HG02623 (cell line): Measurements from ENCODE around the gene NFYA.

Experiments used
- ATAC-seq: cut with Tn5 transposase; IDR thresholded peaks from one replicate; pipeline ENCODE4 v1.9.1; 2021; ENCODE audit warnings: moderate library complexity; ENCODE audit not compliant: unreplicated experiment

The NFYA gene

DNA sequence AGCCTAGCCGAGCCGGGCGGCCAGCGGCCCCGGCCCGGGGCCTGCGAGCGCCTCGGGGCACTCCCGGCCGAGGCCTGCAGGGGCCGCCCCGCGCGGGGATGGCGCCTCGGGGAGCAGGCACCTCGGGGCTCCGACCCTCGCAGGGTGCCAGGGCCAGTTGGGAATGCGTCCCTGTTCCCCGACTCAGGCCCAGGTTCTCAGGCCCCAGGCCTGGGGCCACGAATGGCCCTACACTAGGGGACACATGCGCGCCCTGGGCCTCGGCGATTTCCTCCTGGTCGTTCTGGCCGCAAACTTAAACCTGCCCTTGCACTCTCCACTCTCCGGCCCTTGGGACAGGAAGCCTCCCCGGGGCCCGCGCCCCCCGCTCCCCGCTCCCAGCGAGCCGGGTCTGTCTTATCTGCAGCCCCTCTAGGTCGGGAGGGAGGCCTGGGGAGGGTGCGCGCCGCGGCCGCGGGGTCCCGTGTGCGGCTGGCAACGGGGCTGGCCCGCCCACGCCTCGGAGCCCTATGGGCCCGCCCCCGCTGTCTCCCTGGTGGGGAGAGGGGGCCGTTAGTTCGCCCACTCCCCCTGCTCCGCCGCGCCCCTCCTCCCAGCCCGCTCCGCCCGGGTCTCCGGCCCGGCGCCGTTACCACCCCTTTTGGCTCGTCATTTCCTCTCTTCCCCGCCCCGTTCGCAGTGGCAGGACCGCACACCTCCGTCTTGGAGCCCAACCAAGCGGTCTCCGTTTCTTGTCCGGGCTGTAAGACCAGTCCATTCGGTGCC lies 611 bp downstream of the NFYA start:
- ATAC-seq, result peak; percentile 27

DNA sequence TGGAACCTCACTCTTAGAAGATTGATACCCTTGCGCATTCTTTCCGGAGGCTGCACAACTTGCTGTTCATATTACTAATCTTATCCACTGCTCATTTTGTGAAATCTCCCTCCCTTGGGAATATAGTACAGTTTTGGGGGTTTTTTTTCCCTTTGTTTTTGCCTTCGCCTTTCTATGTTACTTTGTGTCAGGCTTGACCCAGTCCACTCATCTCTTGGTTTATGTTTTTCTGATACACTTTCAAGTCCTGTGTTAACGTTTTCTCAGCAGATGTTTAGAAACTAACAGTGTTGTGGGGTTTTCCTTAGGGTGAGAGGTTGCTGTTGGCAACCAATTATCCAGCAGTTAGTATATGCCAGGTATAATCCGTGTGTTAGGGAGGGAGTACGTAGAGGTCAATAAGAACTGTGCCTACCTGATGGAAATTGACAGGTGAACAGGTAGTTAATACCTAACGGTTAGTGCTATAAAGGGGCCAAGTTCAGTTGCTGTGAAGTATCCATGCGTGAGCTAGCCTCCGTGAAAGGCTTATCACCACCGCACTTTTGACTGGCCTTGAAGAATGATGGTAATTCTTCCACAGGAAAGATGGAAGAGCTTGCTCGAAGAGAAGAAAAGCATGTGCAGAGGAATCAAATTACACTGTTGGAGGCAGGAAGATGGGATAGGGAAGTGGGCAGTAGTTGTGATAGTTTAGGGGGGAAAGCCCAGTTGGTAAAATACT lies 1.4 kb downstream of the NFYA start:
- no peak for ATAC-seq

DNA sequence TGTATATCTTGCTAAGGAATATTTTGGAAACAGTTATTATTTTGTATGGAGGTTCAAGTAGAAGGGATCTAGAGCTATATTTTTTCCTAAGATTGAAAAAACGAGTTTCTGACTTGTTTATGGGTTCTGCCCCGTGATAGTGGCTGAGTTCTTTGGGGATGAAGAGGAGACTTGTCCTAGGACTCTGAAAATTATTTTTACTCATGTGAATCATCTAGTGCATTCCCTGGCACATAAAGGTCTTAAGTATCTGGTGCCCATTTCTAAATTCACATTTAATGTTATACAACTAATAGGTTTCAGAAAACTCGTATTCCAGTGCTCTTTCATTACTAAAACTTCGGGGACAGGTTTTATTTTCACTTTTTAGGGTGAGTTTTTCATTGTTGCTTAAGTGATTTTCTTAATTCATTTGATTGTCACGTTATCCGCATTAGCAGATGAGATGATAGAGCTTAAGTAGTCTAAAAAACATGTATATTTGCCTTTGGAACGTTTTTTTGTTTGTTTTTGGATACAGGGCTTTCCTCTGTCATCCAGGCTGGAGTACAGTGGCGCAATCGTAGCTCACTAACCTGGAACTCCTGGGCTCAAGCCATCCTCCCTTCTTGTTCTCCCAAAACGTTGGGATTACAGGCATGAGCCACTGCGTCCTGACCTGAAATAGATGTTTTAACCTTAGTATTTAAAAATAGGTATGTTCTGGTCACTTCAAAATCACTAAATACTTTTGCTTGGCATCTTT lies 2.1 kb downstream of the NFYA start:
- ATAC-seq, result no peak

DNA sequence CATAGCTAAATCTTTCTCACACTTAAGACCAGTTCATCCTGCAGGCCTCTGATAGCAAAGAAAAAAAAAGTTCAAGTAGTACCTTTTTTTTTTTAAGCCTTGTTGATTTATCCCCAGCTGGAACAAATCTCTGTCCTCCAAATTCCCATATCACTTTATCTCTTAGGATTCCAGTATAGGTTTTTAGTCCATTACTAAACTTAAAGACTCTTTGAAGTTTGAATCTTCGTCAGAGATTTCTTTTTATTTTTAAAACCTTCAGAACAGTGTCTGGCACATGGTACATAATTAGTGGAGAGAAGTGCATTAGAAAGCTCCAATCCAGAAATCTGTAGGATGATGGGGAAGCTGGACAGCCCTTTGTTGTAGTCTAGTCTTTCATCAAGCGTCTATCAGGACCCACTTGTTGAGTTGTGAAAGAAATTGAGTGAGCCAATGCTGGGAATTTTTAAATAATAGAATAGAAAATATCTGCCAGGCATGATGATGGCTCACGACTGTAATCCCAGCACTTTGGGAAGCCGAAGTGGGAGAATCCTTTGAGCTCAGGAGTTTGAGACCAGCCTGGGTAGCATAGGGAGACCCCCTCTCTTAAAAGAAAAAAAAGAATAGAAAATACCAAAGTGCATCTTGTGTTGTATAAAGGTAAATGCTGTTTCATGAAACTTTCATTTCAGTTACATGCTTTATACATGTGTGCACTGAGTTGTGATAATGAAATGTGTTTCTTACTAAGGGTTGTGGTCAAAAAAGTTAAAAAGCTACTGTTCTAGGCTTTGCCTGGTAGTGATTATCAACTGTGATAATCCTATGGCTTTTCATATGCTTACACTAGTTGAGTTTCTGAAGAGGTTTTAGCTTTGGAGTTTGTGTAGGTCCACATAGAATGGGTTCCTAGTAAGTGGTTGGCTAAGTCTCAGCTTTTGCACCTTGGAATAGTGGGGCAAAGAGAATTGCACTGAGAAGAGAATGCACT lies 3.2 kb downstream of the NFYA start:
- ATAC-seq, result no peak

DNA sequence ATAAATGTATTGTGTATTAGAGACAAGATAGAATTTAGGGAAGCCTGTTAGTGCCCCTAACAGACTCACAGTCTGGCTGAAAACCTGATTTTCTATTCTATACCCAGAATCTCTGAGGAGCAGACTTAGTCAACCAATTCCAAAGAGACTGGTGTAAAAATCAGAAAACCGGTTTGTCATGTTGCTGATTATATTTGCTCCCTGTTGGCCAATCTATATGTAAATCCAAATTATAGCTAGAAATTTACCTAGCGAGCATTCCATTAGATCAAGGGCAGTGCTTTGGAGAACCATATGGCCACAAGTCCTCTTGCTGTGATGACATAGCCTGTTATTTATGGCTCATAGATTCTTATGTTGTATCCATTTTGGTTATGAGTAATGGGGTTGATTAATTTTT lies 4.8 kb downstream of the NFYA start:
- ATAC-seq, result no peak

DNA sequence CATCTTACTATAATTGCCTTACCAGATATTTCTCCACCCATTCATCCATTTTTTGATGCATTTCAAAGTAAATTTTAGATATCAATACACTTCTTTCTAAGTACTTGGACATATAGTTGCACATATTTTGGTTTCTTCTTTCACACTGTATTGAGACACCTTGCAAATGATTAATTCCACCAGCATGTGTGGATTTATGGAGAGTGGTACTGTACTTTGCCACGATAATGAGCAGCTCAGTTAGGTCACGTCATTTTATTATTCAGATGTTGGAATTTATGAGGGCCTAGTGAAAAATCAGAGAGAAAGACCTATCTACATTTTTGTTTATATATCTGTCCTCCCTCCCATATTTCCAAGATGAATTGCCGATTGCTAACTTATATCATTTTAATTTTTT lies 5.3 kb downstream of the NFYA start:
- ATAC-seq, result no peak

DNA sequence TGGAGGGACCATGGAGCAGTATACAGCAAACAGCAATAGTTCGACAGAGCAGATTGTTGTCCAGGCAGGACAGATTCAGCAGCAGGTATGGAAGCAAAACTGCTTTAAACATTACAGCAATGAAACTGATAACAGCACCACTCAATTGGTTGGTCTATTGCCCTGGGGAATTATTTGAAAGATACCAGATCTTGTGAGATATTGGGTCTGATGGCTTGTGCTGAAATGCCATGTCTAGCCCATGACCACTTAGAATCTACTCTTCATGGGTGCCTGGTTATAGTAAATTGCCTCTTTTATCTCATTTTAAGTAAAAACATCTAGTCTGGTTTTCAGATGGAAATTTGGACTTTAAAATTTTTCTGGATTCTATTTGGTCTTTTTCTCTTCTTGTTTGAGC lies 6.3 kb downstream of the NFYA start:
- ATAC-seq, result no peak

DNA sequence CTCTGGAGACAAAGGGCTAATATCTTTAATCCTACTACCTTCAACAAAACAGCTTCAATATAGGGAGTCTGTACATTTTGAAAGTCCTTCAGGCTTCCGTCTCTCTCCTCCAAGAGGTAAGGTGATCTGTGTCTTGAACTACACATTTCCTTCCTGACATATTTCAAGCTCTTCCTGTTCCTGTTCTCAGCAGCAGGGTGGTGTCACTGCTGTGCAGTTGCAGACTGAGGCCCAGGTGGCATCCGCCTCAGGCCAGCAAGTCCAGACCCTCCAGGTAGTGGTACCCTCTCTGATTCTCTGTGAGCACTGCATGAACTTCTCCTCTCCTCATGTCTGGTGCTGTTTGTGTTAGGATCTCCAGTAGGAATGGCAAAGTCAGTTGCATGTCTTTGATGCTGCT lies 7.8 kb downstream of the NFYA start:
- no peak for ATAC-seq

DNA sequence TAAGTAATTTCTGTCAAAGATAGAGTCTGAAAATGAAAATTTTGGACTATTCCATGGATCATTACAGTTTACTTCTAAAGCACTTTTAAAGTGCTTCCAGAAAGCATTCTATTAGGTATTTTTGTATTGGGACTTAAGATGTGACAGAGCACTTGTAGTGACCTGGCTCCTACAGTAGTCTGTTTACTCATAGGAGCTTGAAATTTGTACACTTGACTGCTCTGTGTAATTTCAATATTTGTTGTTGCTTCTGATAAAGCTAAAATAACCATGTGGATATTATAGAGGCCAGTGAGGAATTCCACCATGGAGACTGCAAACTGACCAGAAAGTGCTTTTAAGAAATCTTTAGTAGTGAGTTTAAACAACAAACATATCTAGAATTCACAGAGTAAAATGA lies 10.3 kb downstream of the NFYA start:
- ATAC-seq, result no peak

DNA sequence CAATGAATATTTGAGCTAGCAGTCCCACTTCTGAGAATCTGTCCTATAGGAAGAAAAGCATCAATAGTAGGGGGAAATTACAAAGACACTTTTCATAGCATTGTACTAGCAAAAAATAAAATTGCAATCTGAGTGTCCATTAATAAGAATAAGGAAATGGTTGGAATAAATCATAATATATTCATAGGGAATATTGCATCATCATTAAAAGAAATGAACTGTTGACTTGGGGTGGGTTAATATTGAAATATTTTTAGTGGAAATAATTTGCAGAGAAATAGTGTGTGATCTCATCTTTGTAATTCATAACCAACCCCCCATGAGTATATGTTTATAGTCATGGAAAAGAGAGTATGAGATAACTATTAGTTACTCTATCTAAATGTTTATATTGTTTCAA lies 12.4 kb downstream of the NFYA start:
- no peak for ATAC-seq

DNA sequence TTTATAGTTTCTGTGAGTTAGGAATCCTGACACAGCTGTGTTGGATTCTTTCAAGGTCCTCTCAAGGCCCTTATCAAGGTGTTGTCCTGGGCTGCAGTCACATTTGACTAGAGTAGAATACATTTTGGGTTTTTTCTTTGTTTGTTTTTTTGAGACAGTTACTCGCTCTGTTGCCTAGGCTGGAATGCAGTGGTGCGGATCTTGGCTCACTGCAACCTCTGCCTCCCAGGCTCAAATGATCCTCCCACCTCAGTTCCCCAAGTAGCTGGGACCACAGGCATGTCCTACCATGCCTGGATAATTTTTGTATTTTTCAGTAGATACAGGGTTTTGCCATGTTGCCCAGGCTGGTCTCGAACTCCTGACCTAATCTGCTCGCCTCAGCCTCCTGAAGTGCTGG lies 15.7 kb downstream of the NFYA start:
- no peak for ATAC-seq

DNA sequence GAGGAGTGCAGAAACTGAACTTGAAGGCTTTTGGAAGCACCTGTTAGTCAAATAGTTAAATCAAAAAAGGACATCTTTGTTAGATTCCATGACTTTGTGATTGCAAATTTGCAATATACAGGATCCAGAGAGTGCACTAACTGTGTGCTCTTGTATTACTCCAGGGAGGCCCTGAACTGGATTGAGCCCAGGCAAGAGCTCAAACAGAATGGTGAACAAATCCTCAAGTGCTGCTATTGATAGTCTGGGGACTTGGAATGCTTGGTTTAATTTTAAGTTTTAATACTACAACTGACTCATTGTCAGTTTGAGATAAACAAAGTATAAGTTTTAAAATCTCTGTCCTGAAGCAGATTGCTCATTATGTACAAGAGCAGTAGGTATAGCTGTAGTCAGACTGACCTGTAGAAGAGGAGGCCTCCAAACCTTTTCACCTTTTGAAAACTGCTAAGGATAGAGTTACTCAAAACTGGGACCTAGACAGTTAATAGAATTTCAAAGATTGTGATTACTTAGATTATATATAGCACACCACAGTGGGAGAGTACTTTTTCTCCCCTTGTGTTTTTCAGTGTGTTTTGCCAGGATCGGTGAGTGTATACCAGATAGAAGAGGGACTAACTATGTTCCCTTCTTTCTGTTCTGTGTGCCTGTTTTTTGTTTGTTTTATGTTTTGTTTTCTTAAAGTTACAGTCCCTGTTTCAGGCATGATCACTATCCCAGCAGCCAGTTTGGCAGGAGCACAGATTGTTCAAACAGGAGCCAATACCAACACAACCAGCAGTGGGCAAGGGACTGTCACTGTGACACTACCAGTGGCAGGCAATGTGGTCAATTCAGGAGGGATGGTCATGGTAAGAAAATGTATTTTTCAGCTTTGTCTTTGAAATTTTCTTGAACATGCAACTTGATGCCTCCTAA lies 18.3 kb downstream of the NFYA start:
- ATAC-seq, result no peak

DNA sequence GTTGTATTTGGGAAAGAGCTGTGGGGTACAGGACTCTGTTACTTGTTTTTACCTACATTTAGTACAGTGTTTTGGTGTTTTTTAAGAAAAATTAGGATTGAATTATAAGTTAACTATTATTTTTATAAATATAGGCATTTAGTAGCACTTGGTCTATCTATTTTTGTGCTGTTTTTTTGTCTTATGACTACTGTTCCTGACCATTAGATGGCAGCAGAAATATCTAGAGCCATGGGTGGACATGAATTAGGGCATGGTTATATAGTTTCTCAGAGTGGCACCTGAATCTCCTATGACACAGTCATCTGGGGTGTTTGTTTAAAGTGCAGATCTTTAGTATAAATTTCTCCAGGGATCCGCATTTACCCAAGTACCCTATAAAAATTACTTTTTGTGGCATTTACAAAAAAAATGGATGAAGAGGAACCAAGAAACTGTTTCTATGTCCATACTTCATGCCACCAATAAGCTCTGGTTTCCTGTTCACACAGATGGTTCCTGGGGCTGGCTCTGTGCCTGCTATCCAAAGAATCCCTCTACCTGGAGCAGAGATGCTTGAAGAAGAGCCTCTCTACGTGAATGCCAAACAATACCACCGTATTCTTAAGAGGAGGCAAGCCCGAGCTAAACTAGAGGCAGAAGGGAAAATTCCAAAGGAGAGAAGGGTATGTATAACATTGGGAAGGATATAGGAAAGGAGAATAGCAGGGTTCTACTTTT lies 19.8 kb downstream of the NFYA start:
- ATAC-seq, result no peak

DNA sequence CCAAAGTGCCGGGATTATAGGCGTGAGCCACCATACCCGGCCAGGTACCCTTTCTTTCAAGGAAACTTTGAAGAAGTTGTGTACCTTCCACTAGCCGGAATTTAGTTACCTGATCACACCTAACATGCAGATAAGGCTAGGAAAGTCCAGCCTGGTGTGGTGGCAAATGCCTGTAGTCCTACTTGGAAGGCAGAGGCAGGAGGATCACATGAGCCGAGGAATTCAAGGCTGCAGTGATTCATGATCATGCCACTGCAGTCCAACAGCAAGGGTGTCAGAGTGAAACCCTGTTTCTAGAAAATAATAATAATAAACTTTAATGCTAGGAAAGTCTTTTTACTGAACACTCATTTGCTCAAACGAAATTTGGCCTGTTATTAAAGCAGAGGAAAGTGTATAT lies 21.0 kb downstream of the NFYA start:
- ATAC-seq, result no peak

DNA sequence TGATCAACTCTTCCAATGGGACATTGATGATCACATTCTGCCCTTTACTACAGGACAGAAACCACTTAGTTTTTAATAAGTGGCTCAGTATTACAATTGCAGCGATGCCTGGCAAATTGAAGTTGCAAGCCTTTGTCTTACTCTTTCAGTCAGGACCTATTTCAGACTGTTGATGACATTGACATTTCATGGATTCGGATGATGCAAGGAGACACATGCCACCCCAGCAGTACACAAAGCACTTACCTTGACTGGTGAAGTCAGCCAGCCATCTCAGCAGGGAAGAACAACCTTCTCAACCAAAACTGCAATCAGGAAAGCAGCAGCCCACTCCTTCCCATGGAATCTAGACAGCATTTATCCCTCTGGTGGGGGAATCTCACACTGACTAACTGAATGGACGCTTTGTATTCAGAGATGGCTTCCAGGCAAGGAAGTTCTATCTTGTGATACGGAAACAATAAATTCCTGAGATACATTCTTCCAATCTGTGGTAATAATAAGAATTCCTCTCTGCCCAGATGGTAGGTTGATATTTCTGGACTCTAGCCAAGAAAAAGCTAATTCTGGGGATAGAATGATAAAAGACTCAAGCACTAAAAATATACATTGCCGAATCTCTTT lies 24.8 kb downstream of the NFYA start:
- ATAC-seq, result no peak

DNA sequence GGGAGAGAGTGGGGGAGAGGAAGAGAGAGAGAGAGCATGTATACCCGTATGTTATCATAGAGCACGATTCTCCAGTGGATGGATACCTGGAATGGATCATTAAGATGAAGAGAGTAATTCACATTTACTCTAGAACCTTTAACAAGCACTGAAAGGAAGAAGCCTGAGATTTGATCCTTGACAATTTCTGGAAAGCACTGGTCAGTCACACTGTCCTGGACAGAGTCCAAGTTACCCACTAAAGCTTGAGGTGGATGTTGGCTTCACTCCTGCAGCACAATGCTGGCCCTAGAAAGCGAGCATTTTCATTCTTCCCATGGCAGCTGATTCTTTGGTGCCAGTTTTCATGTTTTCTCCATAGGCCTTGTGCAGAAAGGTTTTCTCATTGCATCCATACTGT lies 25.6 kb downstream of the NFYA start:
- no peak for ATAC-seq

DNA sequence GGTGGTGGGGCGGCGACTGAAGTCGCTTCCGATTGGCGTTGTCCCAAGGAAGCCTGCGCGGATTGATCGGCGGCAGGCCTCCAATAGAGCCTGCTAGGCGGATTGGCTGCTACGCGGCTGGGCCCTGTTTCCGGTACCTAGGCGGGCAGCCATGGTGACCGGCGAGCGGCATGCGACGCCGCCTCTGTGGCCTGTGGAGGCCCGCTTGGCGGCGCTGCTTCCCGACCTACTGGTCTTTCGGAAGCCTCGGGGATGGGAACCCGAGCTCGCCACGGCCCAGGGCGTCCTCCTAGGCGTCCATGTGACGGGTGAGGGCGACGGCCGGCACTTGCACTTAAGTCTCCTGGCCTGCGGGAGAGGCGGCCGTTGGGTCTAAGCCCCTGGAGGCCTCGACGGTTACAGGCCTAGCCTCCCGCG lies 28.1 kb downstream of the NFYA start:
- no peak for ATAC-seq

DNA sequence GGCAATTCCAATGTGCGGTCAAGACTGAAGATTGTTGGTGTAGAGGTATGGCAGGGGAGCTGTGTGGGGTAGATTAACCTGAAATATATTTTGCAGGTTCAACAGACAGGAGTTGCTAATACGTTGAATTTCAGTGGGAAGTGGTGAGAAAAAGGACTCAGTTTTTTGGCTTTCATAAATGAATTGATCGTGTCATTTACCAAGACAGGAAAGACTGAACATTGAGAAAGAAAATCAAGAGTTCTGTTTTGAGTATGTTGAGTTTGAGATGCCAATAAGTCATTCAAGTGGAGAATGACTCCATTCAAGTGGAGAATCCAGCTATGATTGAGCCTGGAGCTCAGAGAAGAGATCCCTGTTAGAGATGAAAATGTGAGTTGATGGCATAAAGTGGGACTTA lies 31.1 kb downstream of the NFYA start:
- ATAC-seq, result no peak

DNA sequence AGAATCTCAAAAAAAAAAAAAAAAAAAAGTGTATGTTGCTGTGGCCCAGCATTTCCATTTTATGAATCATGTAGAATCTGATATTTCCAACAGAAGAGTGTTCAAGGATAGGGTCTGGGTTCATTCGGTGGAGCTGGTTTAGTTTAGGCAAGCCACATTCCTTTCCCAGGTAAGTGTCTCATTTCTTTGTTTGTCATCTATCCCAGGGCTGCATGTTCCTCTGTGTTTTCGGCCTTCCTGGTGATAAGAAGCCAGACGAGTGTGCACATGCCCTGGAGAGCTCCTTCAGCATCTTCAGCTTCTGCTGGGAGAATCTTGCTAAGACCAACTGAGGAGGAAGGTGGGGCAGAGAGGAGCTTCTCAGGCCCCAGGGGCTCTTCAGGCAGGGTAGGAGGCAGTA lies 38.2 kb downstream of the NFYA start:
- ATAC-seq, result no peak
